ENCODE results near the gene USP50.
A peak's percentile ranks its signal among the peaks of the same experiment; 100 is the strongest.
"Not testable (repeated sequence)": the region's sequence is repeated elsewhere in the genome, so short reads cannot be mapped to it uniquely, and the experiment has no call there.

The USP50 gene

GRCh38 chr15:50546566-50546965 lies at the start of gene USP50:
USP50 (minus strand) TSS chr15:50546666; CDS start chr15:50546525, 141 bp downstream.
- DNase-seq (ENCODE audit: low read depth), result no peak

GRCh38 chr15:50594311-50594710 lies 47.8 kb upstream of the USP50 start:
- no peak for DNase-seq (ENCODE audit: low read depth)

DNA sequence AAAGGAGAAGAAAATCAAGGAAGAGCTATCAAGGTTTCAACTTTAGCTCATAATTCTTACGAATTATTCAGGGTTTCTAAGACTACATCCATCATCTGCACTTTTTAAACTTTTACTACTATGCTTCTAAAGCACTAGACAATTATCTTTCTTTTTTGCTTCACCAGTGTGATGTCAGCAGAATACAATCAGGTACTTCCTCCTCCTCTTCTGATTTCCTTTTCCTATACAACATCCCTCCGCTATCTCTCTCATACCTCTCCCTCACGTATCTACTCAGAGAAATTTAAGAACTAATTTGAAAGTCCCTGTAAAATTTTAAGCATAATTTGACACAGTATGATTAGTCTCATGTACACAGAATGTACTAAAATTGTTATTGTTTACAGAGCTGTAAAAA lies 47.3 kb upstream of the USP50 start:
- DNase-seq (ENCODE audit: low read depth), result no peak

GRCh38 chr15:50590288-50590687 lies 43.8 kb upstream of the USP50 start:
- DNase-seq (ENCODE audit: low read depth), result no peak

- DNase-seq (ENCODE audit: low read depth), result no peak
These were observed 31.0 kb upstream of the USP50 start for GRCh38 chr15:50577492-50577891.

DNA sequence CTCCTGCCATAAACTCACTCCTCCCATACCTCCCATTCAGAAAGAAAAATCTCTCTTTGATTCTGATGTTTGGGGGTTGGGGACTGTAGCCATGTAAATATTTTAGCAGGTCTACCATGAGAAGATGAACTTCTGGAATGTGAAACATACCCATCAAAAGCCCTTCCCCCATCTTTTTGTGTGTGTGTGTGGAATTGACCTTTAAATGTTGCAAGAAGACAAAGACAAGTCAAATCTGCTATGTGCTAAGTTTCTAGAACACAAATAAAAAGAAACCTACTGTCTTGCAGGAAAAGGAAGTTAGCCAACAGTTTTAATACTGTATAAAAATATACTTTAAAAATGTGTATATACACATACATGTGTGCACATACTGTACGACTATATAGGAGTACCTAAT lies 29.7 kb upstream of the USP50 start:
- no peak for DNase-seq (ENCODE audit: low read depth)

DNA sequence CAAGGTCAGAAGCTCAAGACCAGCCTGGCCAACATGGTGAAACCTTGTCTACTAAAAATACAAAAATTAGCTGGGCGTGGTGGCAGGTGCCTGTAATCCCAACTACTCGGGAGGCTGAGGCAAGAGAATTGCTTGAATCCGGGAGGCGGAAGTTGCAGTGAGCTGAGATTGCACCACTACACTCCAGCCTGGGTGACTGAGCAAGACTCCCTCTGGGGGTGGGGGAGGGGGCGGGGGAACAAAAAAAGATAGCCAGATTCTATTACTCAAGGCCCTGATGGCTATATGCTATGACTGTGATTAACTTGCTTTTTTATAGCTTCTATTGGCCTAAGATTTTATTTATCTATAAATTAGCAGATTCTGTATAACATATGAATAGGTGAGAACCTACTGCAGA lies 27.4 kb upstream of the USP50 start:
- DNase-seq (ENCODE audit: low read depth), result not testable (repeated sequence)

GRCh38 chr15:50563756-50564155 lies 17.3 kb upstream of the USP50 start:
- DNase-seq (ENCODE audit: low read depth), result no peak

GRCh38 chr15:50562735-50563640 lies 16.5 kb upstream of the USP50 start:
- DNase-seq (ENCODE audit: low read depth), result peak; percentile 2

GRCh38 chr15:50558012-50558411 lies 11.5 kb upstream of the USP50 start:
- no peak for DNase-seq (ENCODE audit: low read depth)

DNA sequence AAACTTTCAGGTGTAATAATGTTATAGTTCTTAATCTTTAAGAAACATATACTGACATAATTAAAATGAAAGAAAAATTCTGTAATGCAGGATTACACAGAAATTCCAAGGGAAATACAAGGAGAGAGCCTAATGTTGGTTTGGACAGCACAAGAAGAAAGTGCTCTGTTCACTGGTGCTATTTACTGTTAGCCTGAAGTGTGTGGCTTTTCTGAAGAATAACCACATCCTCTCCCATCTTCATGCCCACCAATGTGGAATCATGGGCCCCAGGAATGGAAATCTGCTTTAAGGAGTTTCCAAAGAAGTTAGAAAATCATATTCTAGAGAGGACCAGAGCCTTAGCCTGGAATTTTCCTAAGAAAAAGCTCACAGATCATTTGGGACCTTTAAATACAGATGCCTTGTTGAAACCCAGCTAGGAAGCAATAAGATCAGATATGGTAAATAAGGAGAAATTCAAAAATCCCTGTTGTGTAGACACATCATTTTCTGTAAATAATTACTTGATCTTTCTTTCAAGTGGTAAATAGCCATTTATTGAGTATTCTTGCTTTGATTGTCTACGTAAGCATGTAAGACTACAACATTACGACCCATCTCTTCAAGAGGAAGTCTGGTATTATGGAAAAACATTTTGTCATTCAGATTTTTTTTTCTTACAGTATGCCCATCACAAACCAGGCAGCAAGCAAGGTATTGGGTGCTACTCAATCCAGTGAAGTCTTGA lies 10.3 kb upstream of the USP50 start:
- no peak for DNase-seq (ENCODE audit: low read depth)

DNA sequence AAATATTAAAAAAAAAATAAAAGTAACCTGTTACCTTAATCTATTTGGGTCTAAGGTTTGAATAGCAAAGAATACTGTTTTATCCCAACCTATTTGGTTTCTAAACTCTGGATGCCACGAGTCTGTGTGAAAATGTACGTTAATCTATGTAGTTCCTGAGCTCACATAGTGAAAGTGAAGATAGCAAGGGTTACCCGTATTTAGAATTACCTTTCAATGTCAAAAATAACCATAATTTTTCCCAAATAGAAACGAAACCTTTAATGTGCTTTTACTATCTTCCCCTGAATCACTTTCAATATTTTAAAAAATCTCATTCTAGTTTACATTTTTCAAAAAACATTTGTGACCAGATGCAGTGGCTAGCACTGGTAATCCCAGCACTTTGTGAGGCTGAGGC lies 5.8 kb upstream of the USP50 start:
- DNase-seq (ENCODE audit: low read depth), result no peak

DNA sequence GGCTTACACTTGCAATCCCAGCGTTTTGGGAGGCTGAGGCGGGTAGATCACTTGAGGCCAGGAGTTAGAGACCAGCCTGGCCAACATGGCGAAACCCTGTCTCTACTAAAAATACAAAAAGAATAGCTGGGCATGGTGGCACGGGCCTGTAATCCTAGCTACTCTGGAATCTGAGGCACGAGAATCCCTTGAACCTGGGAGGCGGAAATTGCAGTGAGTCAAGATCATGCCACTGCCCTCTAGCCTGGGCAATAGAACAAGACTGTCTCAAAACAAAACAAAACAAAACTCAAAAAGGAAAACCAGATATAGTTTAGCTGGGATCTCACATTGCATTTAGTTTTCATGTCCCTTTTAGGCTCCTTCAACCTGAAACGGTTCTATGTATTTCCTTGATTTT lies 2.9 kb upstream of the USP50 start:
- no peak for DNase-seq (ENCODE audit: low read depth)

GRCh38 chr15:50544368-50544767 lies 2.1 kb downstream of the USP50 start:
- DNase-seq (ENCODE audit: low read depth), result no peak

- DNase-seq (ENCODE audit: low read depth), result peak; percentile 6
These were observed 2.9 kb downstream of the USP50 start for GRCh38 chr15:50543556-50543955.

GRCh38 chr15:50542887-50543210 lies 3.6 kb downstream of the USP50 start:
- DNase-seq (ENCODE audit: low read depth), result no peak

GRCh38 chr15:50531766-50532165 lies 14.7 kb downstream of the USP50 start:
- DNase-seq (ENCODE audit: low read depth), result peak; percentile 12

GRCh38 chr15:50531163-50531562 lies 15.3 kb downstream of the USP50 start:
- DNase-seq (ENCODE audit: low read depth), result no peak

DNA sequence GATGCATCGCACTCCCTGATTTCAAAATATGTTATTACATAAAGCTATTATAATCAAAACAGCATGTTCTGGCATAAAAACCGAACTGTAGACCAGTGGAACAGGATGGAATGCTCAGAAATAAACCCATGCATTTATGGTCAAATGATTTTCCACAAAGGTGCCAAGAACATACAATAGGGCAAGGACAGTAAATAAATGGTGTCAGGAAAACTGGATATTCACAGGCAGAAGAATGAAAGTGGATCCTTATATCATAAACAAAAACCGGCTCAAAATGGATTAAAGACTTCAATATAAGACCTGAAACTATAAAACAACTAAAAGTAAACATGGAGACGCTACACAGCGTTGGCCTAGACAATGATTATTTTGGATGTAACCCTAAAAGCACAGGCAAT lies 22.6 kb downstream of the USP50 start:
- DNase-seq (ENCODE audit: low read depth), result peak; percentile 25

GRCh38 chr15:50519740-50520425 lies 26.6 kb downstream of the USP50 start:
- DNase-seq (ENCODE audit: low read depth), result no peak

- no peak for DNase-seq (ENCODE audit: low read depth)
These were observed 33.5 kb downstream of the USP50 start for GRCh38 chr15:50513001-50513400.

GRCh38 chr15:50506121-50506520 lies 40.3 kb downstream of the USP50 start:
- DNase-seq (ENCODE audit: low read depth), result no peak

DNA sequence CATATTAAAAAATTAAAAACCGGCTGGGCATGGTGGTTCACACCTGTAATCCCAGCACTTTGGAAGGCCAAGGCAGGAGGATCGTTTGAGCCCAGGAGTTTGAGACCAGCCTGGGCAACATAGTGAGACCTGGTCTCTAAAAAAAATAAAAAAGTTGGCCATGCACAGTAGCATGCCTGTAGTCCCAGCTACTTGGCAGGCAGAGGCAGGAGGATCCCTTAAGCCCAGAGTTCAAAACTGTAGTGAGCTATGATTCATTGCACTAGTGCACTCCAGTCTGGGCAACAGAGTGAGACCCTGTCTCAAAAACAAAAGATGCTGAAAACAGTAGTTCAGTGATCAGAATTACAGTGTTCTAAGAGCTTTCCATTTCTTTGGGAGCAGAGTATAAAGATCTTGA lies 40.8 kb downstream of the USP50 start:
- not testable (repeated sequence) for DNase-seq (ENCODE audit: low read depth)

Data from stromal cell of bone marrow (primary cell).